A172 (cell line): ENCODE data around the gene HOXA9. TPM values are rescaled to one million over a fixed set of nuclear protein-coding genes. Genes with fewer than 3 reads are reported as not detected.

Experiments used
- DNase-seq: peaks from one replicate; pipeline ENCODE4 v3.0.0-alpha.2; 2015; ENCODE audit warnings: low spot score
- total RNA-seq: library from RNA; depleted of rRNA; stranded (reverse); fragments of >200 nt; shearing (Covaris generic); gene quantifications from 2 replicates; pipeline ENCODE4 v1.2.3, GENCODE V29; 2014; rRNA removed

The HOXA9 gene
- total RNA-seq: 74.8 and 88.6 TPM in 2 replicates

DNA sequence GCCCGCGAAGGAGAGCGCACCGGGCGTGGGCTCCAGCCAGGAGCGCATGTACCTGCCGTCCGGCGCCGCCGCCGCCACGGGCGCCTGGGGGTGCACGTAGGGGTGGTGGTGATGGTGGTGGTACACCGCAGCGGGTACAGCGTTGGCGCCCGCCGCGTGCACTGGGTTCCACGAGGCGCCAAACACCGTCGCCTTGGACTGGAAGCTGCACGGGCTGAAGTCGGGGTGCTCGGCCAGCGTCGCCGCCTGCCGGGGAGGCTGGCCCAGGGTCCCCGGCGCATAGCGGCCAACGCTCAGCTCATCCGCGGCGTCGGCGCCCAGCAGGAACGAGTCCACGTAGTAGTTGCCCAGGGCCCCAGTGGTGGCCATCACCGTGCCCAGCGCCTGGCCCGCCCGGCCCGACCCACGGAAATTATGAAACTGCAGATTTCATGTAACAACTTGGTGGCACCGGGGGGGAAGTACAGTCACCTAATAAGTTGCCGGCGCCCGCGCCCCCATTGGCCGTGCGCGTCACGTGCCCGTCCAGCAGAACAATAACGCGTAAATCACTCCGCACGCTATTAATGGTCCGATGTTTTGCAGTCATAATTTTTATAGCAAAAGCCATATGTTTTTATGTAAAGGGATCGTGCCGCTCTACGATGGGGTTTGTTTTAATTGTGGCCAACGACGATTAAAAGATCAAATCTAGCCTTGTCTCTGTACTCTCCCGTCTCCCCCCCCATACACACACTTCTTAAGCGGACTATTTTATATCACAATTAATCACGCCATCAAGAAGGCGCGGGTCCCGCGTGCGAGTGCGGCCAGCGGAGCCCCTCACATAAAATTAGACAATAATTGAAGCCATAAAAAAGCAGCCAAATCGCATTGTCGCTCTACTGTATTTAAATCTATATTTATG lies at the start of gene HOXA9:
Gene HOXA9 (minus strand): TSS at position 449 of the 907 bp plus-strand sequence. CDS start 80 bp downstream, at position 369.
- peak; percentile 85 for DNase-seq

DNA sequence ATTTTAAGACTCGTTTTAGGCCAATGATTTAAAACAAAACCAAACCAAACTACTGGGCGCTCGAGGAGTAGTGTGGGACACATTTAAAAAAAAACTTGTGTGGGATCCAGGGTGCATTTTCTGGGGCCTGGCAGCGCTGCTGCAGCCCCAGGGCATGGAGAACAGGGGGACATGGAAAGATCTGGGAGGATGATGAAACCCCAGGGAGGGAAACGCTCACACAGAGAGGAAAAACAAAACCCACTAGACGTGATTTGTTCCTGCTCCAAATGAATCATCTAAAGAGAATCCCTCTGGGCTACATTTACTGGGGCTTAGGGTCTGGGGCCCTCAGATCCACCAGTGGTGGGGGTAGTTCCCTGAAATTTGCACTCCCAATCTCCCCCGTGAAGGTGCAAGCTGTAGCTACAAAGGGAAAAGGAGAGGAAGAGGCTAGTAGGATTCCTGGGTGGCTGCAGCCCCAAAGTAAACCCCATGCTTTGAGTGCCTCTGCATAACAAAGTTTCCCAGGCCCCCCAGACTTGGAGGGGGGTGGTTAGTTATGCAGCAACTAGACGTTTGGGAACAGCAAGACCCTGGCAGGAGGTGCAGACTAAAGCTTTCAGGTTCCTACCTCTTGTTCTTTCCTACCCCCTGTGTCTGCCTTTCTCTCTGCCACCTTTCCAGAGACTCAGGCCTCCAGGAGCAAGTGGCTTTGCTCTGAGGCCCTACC lies 49.1 kb upstream of the HOXA9 start:
- no peak for DNase-seq

DNA sequence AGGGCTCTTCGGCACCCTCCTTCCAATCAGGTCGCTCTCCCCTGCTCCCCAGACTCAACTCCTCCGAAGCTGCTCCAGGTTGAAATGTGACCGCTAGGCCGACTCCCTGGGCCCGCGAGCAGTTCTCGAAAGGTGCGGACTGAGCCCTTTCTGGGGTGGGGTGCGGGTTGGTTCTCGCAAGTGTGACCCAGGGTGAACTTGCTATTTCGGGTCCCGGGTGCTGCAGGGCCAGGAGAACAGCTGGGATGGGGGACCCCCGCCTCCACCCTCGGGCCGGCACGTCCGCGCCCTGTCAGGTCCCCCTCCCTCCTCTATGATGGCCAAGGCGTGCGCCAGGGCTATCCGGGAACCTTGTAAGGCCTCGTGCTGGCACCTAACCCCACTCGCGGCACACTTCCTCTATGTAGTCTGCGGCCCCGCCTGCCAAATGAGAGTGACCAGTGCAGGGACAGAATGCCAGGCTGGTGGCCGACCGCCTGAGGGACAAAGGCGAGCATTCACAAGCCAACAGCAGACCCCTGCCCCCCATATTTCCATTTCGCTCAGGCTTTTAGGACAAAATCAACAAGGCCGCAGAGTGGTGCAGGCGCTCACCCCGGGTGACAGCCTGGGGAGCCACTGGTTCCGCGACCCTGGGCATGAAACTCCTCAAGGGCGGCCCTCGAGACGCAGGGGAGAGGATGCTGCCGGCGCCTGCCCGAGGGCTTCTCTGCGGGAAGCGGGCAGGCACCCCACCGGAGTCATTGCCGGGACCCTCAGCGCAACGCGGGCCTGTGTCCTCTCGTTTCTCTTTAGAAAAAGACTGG lies 48.3 kb upstream of the HOXA9 start:
- DNase-seq: no peak

DNA sequence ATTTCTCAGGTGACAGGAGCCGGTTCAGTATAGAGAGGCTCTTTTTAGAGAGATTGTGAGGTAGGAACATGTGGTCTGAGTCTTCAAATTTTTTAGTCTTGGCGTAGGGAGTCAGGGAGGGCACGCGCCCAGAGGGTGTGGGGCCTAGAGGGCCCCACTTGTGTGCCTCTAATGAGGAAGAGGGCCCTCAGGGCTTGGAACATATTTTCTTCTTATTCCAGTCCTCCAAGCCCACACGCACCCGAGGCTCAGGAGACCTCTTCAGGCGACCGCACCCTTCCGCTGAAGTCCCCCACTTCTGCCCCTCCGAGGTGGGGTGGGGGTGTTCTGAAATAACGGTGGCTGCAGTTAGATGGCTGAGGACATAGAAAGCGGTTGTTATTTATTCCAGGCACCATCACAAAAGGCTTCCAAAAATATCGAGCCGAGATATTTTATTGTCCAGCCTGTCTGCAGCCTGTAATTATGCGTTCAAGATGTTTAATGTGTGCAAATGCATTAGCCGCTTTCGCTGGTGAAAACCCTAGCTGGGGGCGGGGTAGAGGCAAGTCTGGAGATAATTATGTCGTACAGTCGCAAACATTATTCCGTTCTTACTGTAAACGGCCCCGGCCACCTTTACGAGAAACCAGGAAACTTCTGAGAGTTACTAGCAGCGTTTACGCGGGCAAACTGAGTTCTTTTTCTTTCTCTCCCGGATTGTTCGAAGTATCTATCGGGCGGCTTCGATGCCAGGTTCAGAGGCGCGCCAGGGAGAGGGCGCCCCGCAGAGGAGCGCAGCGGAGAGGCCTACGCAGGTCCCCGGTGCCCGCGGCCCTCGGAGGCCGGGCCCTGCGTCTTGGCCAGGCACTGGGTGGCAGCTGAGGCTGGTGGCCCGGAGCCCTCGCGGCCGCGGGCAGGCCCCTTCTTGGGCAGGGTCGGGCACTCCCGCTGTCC lies 47.4 kb upstream of the HOXA9 start:
- DNase-seq: no peak

DNA sequence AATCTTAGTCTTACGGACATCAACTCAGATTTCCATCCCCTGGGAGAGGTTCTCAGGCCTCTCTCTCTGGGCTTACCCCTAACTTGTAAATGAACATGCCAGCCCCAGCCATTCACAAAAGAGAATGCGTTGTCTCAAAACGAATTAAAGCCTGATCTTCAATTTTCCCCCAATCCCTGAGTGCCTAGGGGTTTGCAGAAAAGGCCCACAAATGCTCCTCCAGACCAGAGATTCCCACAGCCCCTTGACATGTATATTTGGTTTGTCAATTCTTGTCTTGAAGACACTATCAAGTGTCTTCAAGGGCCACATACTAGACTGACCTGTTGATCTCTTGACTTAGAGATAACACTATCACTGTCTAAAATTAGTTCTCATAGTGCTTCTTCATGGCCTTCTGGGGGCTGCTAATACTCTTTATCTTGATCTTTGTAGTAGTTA lies 46.4 kb upstream of the HOXA9 start:
- no peak for DNase-seq

DNA sequence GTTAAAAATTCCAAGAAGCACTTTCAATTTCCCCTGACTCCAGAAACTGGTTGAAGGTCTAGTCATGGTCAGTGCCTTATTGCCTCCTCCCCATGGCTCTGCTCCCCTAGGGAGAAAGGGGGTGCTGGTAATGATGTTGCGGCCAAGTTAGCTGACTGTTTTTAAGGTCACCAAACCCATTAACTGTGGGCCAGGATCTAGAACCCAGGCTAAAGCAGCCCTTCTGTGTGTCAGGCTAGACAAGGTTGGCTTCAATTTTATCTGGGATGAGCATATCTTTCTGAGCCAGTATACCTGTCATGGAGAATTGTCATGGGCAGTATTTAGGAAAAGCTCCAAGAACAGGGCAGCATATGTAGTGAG lies 45.7 kb upstream of the HOXA9 start:
- DNase-seq: no peak

DNA sequence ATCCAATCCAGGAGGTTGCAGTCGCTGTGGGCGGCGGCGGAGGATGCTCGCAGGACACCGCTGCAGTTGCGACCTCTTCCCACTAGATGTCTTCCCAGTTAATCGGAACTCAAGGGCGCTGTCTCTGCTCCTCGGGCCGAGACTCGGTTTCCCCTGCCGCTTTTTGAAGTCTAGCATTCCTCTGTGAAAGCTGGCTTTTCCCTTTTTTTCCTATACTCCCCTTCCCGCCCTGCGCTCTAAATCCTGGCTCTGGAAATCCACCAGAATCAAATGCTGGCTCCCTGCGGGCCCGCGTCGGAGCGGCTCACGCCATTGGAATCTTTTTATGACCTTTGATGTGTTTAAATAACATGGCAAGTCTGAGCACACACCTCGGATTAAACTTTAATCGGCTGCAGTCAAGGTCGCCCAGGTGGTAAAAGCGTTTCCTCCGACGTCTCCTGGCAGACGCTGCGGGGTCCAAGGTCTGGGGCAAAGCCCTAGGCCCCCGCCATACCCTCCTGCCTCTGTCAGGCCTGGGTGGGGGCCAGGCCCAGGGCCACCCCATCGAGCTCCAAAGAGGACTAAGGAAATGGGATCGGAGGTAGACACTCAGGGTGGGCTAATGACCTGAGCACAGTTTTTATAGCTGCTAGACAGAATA lies 45.2 kb upstream of the HOXA9 start:
- DNase-seq: peak; percentile 53

DNA sequence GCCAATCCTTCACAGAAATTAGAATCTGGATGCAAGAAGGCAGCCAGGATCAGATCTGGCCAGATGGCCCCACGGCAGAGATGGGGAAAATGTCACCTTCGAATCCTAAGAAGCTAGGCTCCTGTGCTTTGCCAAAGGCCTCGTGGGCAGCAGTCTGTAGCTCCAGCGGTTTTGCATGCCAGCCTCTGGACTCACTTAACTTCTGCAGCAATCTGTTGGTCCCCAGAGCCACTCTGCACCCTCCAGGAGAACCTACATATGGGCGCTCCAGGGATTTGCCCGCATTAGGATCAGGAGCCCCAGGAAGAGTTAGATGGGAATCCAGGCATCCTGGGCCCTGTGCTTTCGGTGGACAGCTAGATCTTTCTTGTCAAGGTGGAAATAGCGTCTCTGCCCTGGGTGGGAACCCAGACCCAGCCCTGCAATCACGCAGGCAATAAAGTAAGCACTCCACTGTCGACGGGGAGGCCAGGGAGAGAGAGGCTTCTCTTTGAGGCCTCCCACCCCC lies 44.6 kb upstream of the HOXA9 start:
- DNase-seq: no peak

DNA sequence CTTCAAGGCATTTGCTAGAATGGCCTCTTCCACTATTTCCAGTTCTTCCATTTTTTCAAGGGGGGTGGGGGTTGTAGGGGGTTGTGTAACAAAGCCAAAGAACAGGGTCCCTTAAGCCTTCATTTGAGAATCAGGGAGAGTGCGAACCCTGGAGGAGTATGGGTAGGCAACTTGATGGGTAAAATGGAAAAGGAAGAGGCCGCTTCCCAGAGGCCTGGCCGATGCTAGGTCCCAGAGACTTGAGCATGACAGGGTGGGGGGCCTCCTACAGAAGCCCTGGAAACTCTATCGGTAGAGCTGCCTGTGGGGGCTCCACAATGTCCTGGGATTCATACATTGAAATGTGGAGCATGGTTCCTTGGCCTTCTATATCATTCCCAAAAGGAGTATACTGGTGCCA lies 43.7 kb upstream of the HOXA9 start:
- DNase-seq: no peak

DNA sequence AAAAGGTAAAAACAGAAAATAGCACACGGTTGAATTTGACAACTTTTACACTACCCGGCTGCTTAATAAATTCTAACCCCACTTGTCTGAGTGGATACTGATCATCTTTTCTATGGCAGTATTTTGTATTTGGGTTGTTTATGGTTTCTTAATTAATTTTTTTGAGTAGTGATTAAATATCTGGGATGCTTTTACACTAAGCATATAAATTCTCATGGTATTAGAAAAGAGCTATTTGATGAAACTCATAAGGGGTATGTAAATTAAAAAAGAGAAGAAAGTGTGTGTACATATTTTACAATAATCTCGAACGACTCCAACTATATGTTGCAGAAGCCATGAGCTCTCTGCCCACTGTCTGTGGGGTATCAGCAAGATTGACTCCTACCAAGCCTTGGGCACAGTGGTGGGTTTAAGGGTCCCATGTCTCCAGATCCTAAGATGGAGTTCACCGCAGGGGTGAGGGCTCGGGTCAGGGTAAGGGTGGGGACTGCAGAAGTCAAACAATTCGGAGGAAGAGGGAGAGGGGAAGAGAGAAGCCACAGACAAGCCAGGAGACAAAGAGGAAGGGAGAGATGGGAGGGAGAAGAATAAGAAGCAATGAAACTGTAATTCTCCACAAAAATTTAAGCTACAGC lies 42.1 kb upstream of the HOXA9 start:
- DNase-seq: no peak

DNA sequence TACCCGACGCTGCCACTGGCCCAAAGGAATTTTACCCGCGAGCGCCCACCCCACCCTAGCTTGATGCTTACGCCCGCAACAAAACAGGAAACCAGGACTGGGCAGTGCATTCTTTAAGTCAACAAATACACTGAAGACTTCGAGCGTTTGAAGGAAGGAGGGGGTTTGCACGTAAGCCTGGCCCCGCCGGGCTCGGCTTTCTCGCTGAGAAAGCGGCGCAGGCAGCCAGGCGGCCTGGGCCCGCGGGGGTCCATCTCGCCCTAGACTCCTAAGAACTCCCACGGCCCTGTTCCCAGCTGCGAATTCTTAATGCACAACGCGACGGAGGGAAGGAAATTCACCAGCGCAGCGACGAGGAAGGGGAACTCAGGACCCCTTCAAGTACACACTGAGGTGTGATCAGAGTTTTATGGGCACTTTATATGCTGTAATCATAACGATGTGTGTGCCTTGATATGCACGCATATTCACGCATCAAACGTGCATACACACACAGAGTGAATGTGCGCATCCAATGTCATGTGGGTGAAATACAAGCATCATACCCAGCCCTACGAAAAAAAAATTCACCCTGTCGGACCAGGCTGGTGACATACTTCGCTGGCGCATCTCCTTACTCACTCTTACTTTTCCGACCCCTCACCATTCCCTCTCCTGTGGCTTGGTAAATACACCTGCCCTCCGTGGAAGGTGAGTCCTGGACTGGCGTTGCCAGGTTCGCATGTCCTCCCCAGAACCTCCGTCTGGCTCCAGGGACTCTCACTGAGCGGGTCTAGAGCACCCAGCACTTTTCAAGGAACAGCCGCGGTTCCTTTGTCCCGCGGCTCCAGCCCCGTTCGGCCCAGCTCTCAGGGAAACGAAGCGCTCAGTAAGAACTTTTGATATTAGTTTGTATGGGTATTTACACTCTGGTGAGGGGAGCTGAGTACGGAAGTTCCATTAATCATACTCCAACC lies 40.3 kb upstream of the HOXA9 start:
- DNase-seq: no peak

DNA sequence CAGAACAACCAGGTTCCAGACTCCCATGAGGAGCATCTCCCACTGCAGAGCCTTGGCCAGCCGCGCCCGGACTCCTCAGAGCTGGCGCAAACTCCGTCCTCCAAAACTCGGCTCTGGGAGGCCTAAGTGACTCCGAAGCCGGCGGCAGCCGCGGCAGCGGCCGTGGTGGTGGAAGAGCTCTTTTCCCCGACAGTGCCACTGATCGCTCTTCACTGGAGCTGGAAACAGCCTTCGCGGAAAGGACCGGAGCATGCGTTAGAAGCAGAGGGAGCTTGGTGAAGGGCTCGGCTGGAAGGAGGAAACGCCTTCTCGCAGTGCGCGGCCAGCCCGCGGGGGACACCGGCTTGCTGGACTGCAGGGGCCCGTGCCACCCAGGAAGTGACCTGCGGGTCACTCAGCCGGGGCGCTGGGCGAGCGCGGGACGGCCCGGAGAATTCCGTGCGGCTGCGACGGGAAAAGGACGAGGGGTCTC lies 39.5 kb upstream of the HOXA9 start:
- DNase-seq: no peak

DNA sequence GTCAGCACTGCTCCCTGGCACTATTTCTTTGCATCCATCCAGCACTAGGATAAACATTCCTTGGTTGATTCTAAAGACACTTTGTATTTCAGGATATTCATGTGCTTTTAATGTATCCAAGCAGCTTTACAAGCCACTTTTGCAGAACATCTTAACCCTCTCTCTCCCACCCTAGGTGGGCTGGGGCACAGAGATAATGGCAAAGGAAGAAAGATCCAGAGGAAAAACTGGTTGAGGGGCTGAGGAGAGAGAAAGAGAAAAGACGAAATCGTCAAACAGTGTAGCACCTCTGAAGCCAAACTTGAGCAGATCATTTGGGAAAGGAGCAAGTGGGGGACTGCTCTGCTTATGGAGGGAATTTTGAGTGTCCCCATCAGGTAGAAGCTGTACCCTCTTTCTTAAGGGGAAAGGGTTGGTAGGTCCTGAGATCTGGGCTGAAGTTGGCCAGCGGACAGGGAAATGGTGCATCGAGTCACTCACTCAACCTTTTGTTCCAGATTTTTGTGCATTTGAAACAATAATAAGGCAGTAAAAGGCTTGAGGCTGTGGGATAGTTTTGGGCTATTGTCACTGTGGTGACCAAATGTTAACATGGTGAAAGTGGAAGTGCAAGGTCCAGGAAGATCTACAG lies 38.7 kb upstream of the HOXA9 start:
- no peak for DNase-seq

DNA sequence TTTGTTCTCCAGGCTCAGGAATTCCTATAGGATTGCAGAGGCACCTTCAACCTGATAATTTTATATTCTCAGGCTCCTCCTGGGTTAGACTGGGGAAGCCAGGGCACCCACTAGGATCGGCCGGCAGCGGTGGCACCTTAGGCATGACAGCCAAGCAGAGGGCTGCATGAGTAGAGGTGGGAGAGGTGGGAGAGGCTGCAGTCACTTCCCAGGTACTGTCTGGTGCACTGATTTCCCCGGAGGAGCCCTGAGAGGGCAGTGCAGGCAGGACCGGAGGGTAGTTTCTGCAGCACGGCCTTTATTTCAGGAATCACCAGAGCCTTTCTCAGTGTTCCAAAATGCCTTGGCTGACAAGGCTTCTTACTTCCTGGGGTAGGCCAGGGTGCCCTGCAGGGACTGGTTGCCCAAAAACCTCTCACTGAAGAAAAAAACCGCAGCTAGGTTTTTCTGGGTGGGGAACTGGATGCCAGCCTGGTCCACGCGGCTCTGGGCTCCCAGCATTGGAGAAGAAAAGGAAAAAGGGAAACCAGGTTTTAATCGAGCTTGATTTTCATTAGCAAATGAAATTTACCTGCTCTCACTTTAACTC lies 38.1 kb upstream of the HOXA9 start:
- no peak for DNase-seq

DNA sequence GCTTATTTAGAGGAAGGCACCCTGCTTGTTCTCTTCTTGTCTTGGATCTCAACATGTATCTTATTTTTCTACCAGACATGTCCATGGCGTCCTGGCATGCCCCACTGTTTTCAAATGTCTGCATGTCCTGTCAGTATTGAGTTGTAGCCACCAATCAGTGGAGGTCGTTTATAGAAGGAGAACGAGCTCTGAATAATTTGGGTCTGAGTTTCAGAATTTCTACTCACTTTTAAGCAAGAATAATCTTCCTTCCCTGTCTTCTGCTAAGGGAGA lies 37.5 kb upstream of the HOXA9 start:
- no peak for DNase-seq

DNA sequence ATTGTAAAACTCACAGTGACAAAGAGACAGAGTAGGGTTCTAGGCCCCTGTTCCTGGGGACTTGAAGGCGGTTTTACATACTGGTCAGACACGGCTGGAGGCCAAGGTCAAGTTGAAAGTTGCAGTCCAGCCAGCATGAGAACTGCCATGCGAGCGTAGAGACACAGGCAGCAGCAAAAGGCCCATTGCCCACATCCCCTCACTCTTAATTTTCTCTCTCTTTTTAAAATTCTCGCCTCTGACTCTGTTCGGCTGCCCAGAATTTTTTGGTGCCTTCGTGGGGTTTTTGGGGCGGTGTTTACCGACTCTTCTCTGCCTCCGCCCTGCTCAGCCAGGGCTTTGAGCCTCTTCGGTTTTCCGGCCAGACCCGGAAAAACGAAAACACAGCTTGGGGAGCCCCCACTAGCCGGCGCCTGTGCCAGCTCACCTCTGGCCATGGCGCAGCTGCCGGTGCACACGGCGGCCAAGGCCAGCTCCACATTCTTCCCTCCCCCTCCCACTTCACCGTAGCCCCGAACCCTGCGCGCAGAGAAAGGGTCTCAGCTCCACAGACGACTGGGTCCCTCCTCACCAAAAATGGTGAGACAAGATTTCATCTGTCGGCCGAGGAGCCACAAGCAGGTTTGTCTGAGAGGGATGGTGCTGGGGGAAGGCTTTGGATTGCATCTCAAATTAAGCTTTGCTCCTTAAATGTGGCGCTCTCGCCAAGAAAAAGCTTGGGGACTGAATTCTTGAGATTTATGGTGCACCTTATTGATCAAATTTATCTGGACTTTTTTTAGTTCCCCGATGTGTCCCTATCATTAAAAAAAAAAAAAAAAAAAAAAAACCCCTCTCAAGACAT lies 36.9 kb upstream of the HOXA9 start:
- DNase-seq: no peak

DNA sequence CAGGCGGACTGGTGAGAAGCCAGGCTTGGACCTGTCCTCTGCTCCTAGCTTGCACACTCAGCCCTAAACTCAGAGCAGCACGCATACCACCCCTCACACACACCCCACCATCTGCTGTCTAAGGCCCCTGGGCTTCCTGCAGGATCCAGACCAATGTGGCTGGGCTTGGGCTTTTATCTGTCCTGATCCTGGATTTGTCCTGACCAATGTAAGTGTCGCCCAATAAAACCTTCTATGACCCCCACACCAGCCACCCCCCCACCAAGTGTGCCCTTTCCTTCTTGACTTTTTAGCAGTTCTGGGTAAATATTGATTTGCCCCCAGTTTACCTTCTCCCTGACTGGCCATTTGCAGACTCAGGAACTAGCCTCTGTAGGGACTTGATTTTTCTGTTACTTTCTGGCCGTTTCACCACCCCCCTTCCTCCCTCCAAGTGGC lies 36.3 kb upstream of the HOXA9 start:
- DNase-seq: no peak
